ENCODE measurements around the gene SCIN. TPM values are rescaled to one million over a fixed set of nuclear protein-coding genes. Genes with fewer than 3 reads are reported as not detected.
"Not testable (repeated sequence)": the region's sequence is repeated elsewhere in the genome, so short reads cannot be mapped to it uniquely, and the experiment has no call there.

Gene SCIN
- total RNA-seq, 6 donors from 2014 or later, result 9.3 to 19.6 (median 15.0) TPM

- ATAC-seq (ENCODE audit: low FRiP score in 2 of 2), result no peak
- Histone ChIP-seq H3K27ac (no peak overlapping the region), H3K4me3 (no peak overlapping the region), H3K4me1 (peaks cover 0 to 9% (median 3%) of the 10 kb centered on the region in 4 donors), H3K36me3 (no peaks in the 10 kb centered on the region), H3K27me3 (no peaks in the 10 kb centered on the region), H3K9me3 (no peaks in the 10 kb centered on the region)
- 96 to 98% methylated on average over 5 of the region's 5 CpGs for WGBS, 2 donors
- TF ChIP-seq POLR2AphosphoS5 (IDR thresholded peaks at IDR 0.05), result no peak
- no peak for TF ChIP-seq POLR2A (IDR thresholded peaks at IDR 0.05)
- TF ChIP-seq CTCF (IDR thresholded peaks at IDR 0.05), result no peak
- TF ChIP-seq EP300 (IDR thresholded peaks at IDR 0.05), result no peak
- DNase-seq, result no peak
Measured at GRCh38 chr7:12642508-12642907, 72.0 kb downstream of the SCIN start.

- DNase-seq, result no peak
- H3K27ac ChIP-seq, result no peak overlapping the region
- no peak for ATAC-seq (ENCODE audit: low FRiP score in 2 of 2)
Measured at GRCh38 chr7:12643001-12643643, 72.6 kb downstream of the SCIN start.

GRCh38 chr7:12643644-12644043, 73.1 kb downstream of the SCIN start:
- H3K27me3 ChIP-seq, result no peaks in the 10 kb centered on the region
- DNase-seq, result no peak
- H3K9me3 ChIP-seq, result no peaks in the 10 kb centered on the region
- TF ChIP-seq CTCF (IDR thresholded peaks at IDR 0.05) (no peak), POLR2A (IDR thresholded peaks at IDR 0.05) (no peak), EP300 (IDR thresholded peaks at IDR 0.05) (no peak), POLR2AphosphoS5 (IDR thresholded peaks at IDR 0.05) (no peak)
- ATAC-seq (ENCODE audit: low FRiP score in 2 of 2), result peak in 1 of 2 donors; percentile 54
- WGBS, 2 donors, result 78 to 89% methylated on average over 5 of the region's 5 CpGs
- H3K36me3 ChIP-seq, result no peaks in the 10 kb centered on the region
- H3K27ac ChIP-seq, result no peak overlapping the region
- peaks cover 0 to 5% (median under 1%) of the 10 kb centered on the region in 4 donors for H3K4me1 ChIP-seq
- no peak overlapping the region for H3K4me3 ChIP-seq

More at GRCh38 chr7:12643001-12643643, 72.6 kb downstream of the SCIN start:
- no peaks in the 10 kb centered on the region for H3K9me3 ChIP-seq
- TF ChIP-seq EP300 (IDR thresholded peaks at IDR 0.05), result no peak
- H3K27me3 ChIP-seq, result no peaks in the 10 kb centered on the region
- no peak overlapping the region for H3K4me3 ChIP-seq
- no peaks in the 10 kb centered on the region for H3K36me3 ChIP-seq
- H3K4me1 ChIP-seq, result peaks cover 0 to 6% (median 3%) of the 10 kb centered on the region in 4 donors
- 64 to 69% methylated on average over 3 of the region's 3 CpGs for whole genome bisulfite sequencing, 2 donors

GRCh38 chr7:12645212-12645611, 74.7 kb downstream of the SCIN start:
- not testable (repeated sequence) for ATAC-seq (ENCODE audit: low FRiP score in 2 of 2); H3K4me1 ChIP-seq; H3K4me3 ChIP-seq; H3K27me3 ChIP-seq; H3K36me3 ChIP-seq; H3K27ac ChIP-seq; DNase-seq; H3K9me3 ChIP-seq
- 78 to 80% methylated on average over 6 of the region's 6 CpGs for WGBS, 2 donors

- no peak overlapping the region for H3K27ac ChIP-seq
- DNase-seq, result no peak
- 40 to 79% methylated on average over 1 of the region's 1 CpG for WGBS, 2 donors
- no peak for ATAC-seq (ENCODE audit: low FRiP score in 2 of 2)
- TF ChIP-seq POLR2A (IDR thresholded peaks at IDR 0.05) (no peak), CTCF (IDR thresholded peaks at IDR 0.05) (no peak), POLR2AphosphoS5 (IDR thresholded peaks at IDR 0.05) (no peak), EP300 (IDR thresholded peaks at IDR 0.05) (no peak)
- H3K4me3 ChIP-seq, result no peak overlapping the region
- H3K4me1 ChIP-seq, result no peaks in the 10 kb centered on the region
- no peaks in the 10 kb centered on the region for H3K9me3 ChIP-seq
- no peaks in the 10 kb centered on the region for H3K27me3 ChIP-seq
- no peaks in the 10 kb centered on the region for H3K36me3 ChIP-seq
Measured at GRCh38 chr7:12646139-12646538, 75.6 kb downstream of the SCIN start.
